Lower leg skin (tissue), 4 donors: Measurements from ENCODE around the gene PSMG4. TPM values are rescaled to one million over a fixed set of nuclear protein-coding genes. Genes with fewer than 3 reads are reported as not detected.
A peak's percentile ranks its signal among the peaks of the same experiment; 100 is the strongest.

Experiments
- DNase-seq, 2 donors: peaks; one replicate each; pipeline ENCODE4 v3.0.0-alpha.2; 2019; ENCODE audit warnings: low spot score in 2 of 2
- H3K4me3 ChIP-seq: fragments of 200-600 bp; sonication (generic); 2 replicates; pipeline ENCODE4 v1.5.1; 2017; ENCODE audit warnings: mild to moderate bottlenecking, low read depth; ENCODE audit not compliant: poor library complexity, severe bottlenecking
- POLR2A ChIP-seq, 2 donors: fragments of 450-650 bp; IDR thresholded peaks; one replicate each; pipeline ENCODE4 v1.6.1; 2016 to 2017; ENCODE audit warnings: antibody characterized with exemption in 2 of 2, mild to moderate bottlenecking in 1 of 2, moderate library complexity in 1 of 2
- WGBS, 2 donors: methylation state at CpG; one replicate each; pipeline ENCODE4 v1.1.5; 2018; 5-methylcytosine and 5-hydroxymethylcytosine counted together
- intact Hi-C: fragments of 100-400 bp; cut with DNase I; formaldehyde crosslinking; loops from one replicate; pipeline ENCODE4 v1.15.0; 2023; ENCODE audit warnings: low total_unique reads
- total RNA-seq, 4 donors: library from RNA; depleted of rRNA; stranded (reverse); fragments of >200 nt; gene quantifications; one replicate each; pipeline ENCODE4 v1.1.0, GENCODE V29; 2016
- TF ChIP-seq, protein P1 (sequence below), 3 donors: fragments of 450-650 bp; IDR thresholded peaks; one replicate each; pipeline ENCODE4 v1.5.1; 2016; ENCODE audit warnings: antibody characterized with exemption in 3 of 3, mild to moderate bottlenecking in 3 of 3, moderate library complexity in 2 of 3

The PSMG4 gene
- total RNA-seq, 4 donors from 2014 or later: 16.2 to 22.1 (median 19.1) TPM

DNA sequence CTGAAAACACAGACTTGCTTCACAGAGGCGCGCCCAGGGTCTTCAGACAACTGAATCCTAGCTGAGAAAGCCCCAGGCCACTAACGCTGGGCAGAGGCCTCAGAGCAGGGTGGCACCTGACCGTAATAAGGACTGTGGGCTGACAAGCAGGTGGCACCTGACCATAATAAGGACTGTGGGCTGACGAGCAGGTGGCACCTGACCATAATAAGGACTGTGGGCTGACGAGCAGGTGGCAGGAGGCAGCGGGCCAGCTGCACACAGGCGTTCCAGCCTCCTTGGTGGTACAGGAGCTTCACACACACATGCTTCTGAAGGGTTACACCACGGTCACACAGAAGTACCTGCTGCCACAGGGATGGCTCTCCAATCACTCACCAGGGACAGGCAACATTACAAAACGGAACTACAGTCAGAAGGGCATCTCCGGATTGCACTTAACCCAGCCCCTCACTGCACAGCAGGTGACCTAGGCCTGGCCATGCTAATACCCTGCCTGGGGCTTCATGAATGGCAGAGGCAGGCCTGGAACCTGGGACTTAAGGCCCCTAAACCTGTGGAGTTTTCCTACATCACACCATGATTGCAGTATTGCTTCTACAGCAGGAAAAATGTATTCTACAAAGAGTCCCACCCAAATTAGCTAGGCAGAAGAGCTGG is 50.8 kb downstream of the PSMG4 start:
- WGBS, 2 donors: 92 to 99% methylated on average over 11 of the region's 11 CpGs
- intact Hi-C loops: no loop called here
- peak in 1 of 2 donors; percentile 72 for DNase-seq
- TF ChIP-seq, protein P1, sequence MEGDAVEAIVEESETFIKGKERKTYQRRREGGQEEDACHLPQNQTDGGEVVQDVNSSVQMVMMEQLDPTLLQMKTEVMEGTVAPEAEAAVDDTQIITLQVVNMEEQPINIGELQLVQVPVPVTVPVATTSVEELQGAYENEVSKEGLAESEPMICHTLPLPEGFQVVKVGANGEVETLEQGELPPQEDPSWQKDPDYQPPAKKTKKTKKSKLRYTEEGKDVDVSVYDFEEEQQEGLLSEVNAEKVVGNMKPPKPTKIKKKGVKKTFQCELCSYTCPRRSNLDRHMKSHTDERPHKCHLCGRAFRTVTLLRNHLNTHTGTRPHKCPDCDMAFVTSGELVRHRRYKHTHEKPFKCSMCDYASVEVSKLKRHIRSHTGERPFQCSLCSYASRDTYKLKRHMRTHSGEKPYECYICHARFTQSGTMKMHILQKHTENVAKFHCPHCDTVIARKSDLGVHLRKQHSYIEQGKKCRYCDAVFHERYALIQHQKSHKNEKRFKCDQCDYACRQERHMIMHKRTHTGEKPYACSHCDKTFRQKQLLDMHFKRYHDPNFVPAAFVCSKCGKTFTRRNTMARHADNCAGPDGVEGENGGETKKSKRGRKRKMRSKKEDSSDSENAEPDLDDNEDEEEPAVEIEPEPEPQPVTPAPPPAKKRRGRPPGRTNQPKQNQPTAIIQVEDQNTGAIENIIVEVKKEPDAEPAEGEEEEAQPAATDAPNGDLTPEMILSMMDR (IDR thresholded peaks at IDR 0.05): no peak
- no peak for TF ChIP-seq POLR2A (IDR thresholded peaks at IDR 0.05)
- H3K4me3 ChIP-seq: no peak overlapping the region

DNA sequence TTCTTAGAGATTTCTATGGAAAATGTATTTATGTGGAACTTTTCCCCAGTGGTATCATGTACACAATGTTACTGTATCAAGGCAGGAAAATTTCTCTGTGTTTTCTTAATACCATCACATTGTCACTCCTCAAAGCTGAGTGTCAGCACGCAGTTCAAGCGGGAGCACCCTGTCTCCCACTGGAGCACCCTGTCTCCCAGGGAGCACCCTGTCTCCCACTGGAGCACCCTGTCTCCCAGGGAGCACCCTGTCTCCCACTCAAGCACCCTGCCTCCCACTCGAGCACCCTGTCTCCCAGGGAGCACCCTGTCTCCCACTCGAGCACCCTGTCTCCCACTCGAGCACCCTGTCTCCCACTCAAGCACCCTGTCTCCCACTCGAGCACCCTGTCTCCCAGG is 51.3 kb downstream of the PSMG4 start:
- H3K4me3 ChIP-seq: no peak overlapping the region
- TF ChIP-seq, protein P1 (IDR thresholded peaks at IDR 0.05): no peak
- no peak for TF ChIP-seq POLR2A (IDR thresholded peaks at IDR 0.05)
- intact Hi-C loops: no loop called here
- WGBS, 2 donors: 74 to 82% methylated on average over 6 of the region's 6 CpGs
- DNase-seq: no peak

DNA sequence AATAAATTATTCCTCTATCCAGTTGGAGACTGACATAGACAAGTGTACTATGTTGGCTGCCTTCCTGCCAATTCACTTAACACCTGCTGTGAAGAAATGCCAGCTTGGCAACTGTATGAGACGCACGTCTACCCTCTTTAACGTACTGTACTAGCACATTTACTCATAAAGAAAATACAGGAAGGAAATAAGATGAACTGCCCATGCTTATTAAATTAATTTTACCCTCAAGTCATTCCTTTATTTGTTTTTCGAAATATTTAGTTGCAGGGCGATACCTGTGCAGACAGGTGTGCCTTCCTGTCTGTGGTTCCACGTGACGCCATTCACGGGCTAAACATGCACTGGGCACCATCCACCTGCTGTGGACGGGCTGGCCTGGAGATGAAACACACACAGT is 52.0 kb downstream of the PSMG4 start:
- DNase-seq: peak in 1 of 2 donors; percentile 84
- no peak overlapping the region for H3K4me3 ChIP-seq
- WGBS, 2 donors: 45 to 60% methylated on average over 9 of the region's 9 CpGs
- intact Hi-C loops: no loop called here
- TF ChIP-seq POLR2A (IDR thresholded peaks at IDR 0.05): no peak
- TF ChIP-seq, protein P1 (IDR thresholded peaks at IDR 0.05): no peak

GRCh38 chr6:3311826-3312225 is 53.1 kb downstream of the PSMG4 start:
- H3K4me3 ChIP-seq: no peak overlapping the region
- 91 to 96% methylated on average over 6 of the region's 6 CpGs for WGBS, 2 donors
- intact Hi-C loops: no loop called here
- TF ChIP-seq, protein P1 (IDR thresholded peaks at IDR 0.05): no peak
- TF ChIP-seq POLR2A (IDR thresholded peaks at IDR 0.05): no peak
- peak in 1 of 2 donors; percentile 5 for DNase-seq

DNA sequence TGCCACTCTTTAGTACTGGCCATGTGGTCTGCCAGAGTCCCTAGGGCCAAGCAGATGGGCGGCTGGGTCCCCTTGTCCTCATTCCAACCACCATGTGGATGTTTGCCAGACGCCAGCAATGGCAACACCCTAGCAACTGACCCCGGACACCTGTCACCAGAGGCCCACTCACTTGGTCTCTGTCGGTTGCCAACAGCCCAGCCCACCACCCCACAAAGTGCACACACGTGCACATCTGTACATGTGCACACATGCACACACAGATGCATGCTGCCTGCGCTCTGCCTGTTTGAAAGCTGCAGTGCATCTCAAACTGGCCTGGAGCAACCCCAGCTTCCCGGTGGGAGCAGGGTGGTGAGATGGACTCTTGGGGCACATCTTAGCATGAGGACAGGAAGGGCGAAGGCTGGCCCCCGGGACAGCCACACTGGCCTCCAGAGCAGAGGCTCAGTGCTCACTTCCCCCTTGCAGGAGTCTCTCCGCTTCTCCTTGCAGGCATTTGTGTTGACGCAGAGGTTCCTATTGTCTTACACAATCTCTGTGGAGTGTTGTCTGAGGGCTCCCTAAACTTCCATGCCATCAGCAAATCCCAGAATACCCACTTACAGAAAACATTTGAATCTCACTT is 54.0 kb downstream of the PSMG4 start:
- intact Hi-C loops: no loop called here
- no peak overlapping the region for H3K4me3 ChIP-seq
- TF ChIP-seq, protein P1 (IDR thresholded peaks at IDR 0.05): no peak
- no peak for TF ChIP-seq POLR2A (IDR thresholded peaks at IDR 0.05)
- peak in 1 of 2 donors; percentile 85 for DNase-seq
- 75 to 80% methylated on average over 11 of the region's 11 CpGs for WGBS, 2 donors
